GM18520 (cell line): ENCODE measurements around the gene ZNF99.
"Not testable (repeated sequence)": the region's sequence is repeated elsewhere in the genome, so short reads cannot be mapped to it uniquely, and the experiment has no call there.

ENCODE experiments used
- ATAC-seq: cut with Tn5 transposase; IDR thresholded peaks from one replicate; pipeline ENCODE4 v1.9.1; 2021; ENCODE audit not compliant: unreplicated experiment

ZNF99 gene

GRCh38 chr19:22783651-22784410 lies at the start of gene ZNF99:
TSS of gene ZNF99 (minus strand) at chr19:22784151. CDS start at chr19:22784016, 135 bp downstream.
- ATAC-seq: no peak

GRCh38 chr19:22832031-22832762 lies 48.2 kb upstream of the ZNF99 start, which contains the start of gene ZNF723:
TSS of gene ZNF723 (plus strand) at chr19:22832291. CDS start at chr19:22832380, 89 bp downstream.
- ATAC-seq: no peak

GRCh38 chr19:22831211-22831610 lies 47.3 kb upstream of the ZNF99 start:
- ATAC-seq: no peak

GRCh38 chr19:22814124-22814523 lies 30.2 kb upstream of the ZNF99 start:
- ATAC-seq: no peak

GRCh38 chr19:22807061-22807835 lies 23.3 kb upstream of the ZNF99 start:
- ATAC-seq: no peak

GRCh38 chr19:22806418-22806817 lies 22.5 kb upstream of the ZNF99 start:
- no peak for ATAC-seq

- ATAC-seq: no peak
Observed at GRCh38 chr19:22797040-22797439, 13.1 kb upstream of the ZNF99 start.

- not testable (repeated sequence) for ATAC-seq
Observed at GRCh38 chr19:22792863-22793262, 8.9 kb upstream of the ZNF99 start.

- ATAC-seq: no peak
Observed at GRCh38 chr19:22735911-22736645, 47.9 kb downstream of the ZNF99 start.

GRCh38 chr19:22733691-22734090 lies 50.3 kb downstream of the ZNF99 start:
- no peak for ATAC-seq

GRCh38 chr19:22728214-22728613 lies 55.7 kb downstream of the ZNF99 start:
- ATAC-seq: not testable (repeated sequence)

- ATAC-seq: not testable (repeated sequence)
Observed at GRCh38 chr19:22721533-22721932, 62.4 kb downstream of the ZNF99 start.

GRCh38 chr19:22708983-22709382 lies 75.0 kb downstream of the ZNF99 start:
- no peak for ATAC-seq

- not testable (repeated sequence) for ATAC-seq
Observed at GRCh38 chr19:22703096-22703495, 80.9 kb downstream of the ZNF99 start.

- ATAC-seq: not testable (repeated sequence)
Observed at GRCh38 chr19:22702661-22703060, 81.3 kb downstream of the ZNF99 start.
